SH-SY5Y (cell line): ENCODE data around the gene POU2F3.

ENCODE experiments used
- GATA2 ChIP-seq: IDR thresholded peaks from 2 replicates; pipeline ENCODE4 v1.6.1; 2011; ENCODE audit warnings: mild to moderate bottlenecking, low read depth, low read length
- GATA3 ChIP-seq: IDR thresholded peaks from 2 replicates; pipeline ENCODE4 v1.6.1; 2011; ENCODE audit warnings: low read depth, mild to moderate bottlenecking, low read length, moderate library complexity

DNA sequence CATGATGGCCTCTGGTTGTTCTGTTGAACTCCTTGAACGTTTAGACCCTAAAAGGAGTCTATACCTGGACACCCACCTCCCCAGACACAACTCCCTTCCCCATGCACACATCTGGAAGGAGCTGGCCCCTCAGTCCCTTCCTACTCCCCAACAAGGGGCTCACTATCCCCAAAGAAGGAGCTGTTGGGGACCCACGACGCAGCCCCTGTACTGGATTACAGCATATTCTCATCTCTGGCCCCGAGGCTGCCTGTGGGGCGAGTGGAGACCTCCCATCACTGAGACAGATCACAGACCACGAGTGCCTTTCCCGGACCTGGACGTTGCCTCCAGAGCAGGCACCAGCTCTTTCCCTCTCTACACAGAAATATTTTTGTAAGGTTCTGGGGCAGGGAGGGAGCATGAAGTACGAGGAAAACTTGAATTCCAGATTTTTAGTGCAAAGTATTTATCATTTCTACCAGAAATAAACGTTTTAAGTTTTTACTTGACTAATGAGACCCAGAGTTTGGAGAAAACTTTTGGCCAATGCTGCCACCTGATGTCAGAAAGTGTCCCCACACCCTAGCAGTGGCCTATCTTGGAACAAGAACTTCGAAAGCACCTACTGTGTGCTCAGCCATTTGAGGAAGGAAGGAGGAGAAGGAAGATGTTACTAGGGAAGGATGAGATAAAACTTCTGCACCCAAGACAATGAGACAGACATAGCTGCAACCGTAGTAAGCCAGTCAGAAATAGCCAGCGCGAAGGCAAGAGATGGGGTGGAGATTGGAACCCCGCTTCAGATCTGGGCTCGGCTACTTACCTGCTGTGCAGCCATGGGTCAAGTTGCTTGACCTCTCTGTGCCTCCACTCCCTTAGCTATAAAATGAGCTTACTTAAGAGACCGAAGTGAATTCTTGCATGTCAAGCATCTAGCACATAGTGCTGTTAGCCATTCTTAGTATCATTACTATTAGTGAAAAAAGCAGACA, 10.2 kb upstream of the POU2F3 start:
- TF ChIP-seq GATA2 (no peak), GATA3 (no peak)
